Endothelial cell of umbilical vein (primary cell): ENCODE data around the gene MRAP. TPM values are rescaled to one million over a fixed set of nuclear protein-coding genes. Genes with fewer than 3 reads are reported as not detected.

ENCODE experiments used
- BruUV-seq: library from RNA; stranded (reverse); fragments of 400-500 nt; replicated peaks from 2 replicates; lab custom pipeline; 2021; lab: Mats Ljungman, UMichigan
- CTCF ChIA-PET: fragments of 300-600, 350-600 bp; sonication (Branson Sonifier 250); formaldehyde crosslinking; loops from one replicate; lab custom pipeline; 2021; ENCODE audit warnings: antibody characterized with exemption, inconsistent platforms; lab: Charles Lee
- POLR2A ChIA-PET: fragments of 300-600, 350-600 bp; sonication (Branson Sonifier 250); formaldehyde crosslinking; loops from one replicate; lab custom pipeline; 2021; ENCODE audit warnings: antibody characterized with exemption, inconsistent platforms; lab: Charles Lee
- DNase-seq: peaks from one replicate; pipeline ENCODE4 v3.0.0-alpha.2; 2011; ENCODE audit warnings: low read depth, low spot score
- FAIRE-seq: peaks from 2 replicates; lab custom pipeline; 2011; peaks lifted over from hg19 to GRCh38; lab: Jason Lieb, UNC
- H2AFZ ChIP-seq: 2 replicates; pipeline ENCODE4 v1.6.0; 2012; ENCODE audit warnings: low read depth, low read length, control low read depth, inconsistent platforms
- H3K27ac ChIP-seq: 2 replicates; pipeline ENCODE4 v1.5.1; 2011; ENCODE audit warnings: low read depth, mild to moderate bottlenecking, control low read depth, low read length, moderate library complexity; ENCODE audit not compliant: insufficient read depth
- H3K27me3 ChIP-seq, 2 experiments: 2 replicates each; pipeline versions ENCODE4 v1.6.0 to v1.6.1; 2011; ENCODE audit warnings: low read length in 2 of 2, mixed read lengths in 1 of 2; ENCODE audit not compliant: control insufficient read depth in 2 of 2, insufficient read depth in 2 of 2
- H3K36me3 ChIP-seq, 2 experiments: 2 replicates in 1 of 2; 3 replicates in 1 of 2; pipeline ENCODE4 v1.5.1; 2011; ENCODE audit warnings: low read length in 2 of 2, mild to moderate bottlenecking in 1 of 2, moderate library complexity in 1 of 2; ENCODE audit not compliant: control insufficient read depth in 2 of 2, insufficient read depth in 2 of 2; ENCODE audit errors: extremely low read depth in 1 of 2
- H3K4me1 ChIP-seq: 3 replicates; pipeline ENCODE4 v1.5.1; 2011; ENCODE audit warnings: mild to moderate bottlenecking, low read length; ENCODE audit not compliant: control insufficient read depth, insufficient read depth; ENCODE audit errors: extremely low read depth
- H3K4me2 ChIP-seq: 2 replicates; pipeline ENCODE4 v1.6.1; 2011; ENCODE audit warnings: low read length, control low read depth, mixed read lengths; ENCODE audit not compliant: insufficient read depth
- H3K4me3 ChIP-seq, 3 experiments: fragments of 200-600 bp in 1 of 3; sonication (generic), shearing (Covaris generic) in 1 of 3; replicated peaks in 1 of 3; 2 replicates each; pipeline ENCODE4 v1.5.1; 2011 to 2016; ENCODE audit warnings: control low read depth in 3 of 3, low read length in 3 of 3, mild to moderate bottlenecking in 2 of 3, inconsistent platforms in 1 of 3, low read depth in 1 of 3, moderate library complexity in 1 of 3; ENCODE audit not compliant: insufficient read depth in 1 of 3
- H3K79me2 ChIP-seq: 2 replicates; pipeline ENCODE4 v1.6.0; 2012; ENCODE audit warnings: low read length, inconsistent platforms; ENCODE audit not compliant: control insufficient read depth, insufficient read depth
- H3K9ac ChIP-seq: replicated peaks from 2 replicates; pipeline ENCODE3; 2011; ENCODE audit warnings: low read length, control low read depth; ENCODE audit not compliant: insufficient read depth; ENCODE audit errors: extremely low read depth
- H3K9me1 ChIP-seq: replicated peaks from 3 replicates; pipeline ENCODE4 v1.6.0; 2011; ENCODE audit warnings: mild to moderate bottlenecking, low read length; ENCODE audit not compliant: control insufficient read depth, insufficient read depth; ENCODE audit errors: extremely low read depth
- H3K9me3 ChIP-seq: replicated peaks from 2 replicates; pipeline ENCODE4 v1.5.1; 2012; ENCODE audit warnings: low read length, inconsistent platforms; ENCODE audit not compliant: control insufficient read depth, insufficient read depth
- H4K20me1 ChIP-seq: replicated peaks from 2 replicates; pipeline ENCODE3; 2011; ENCODE audit warnings: mild to moderate bottlenecking, low read length; ENCODE audit not compliant: control insufficient read depth, insufficient read depth; ENCODE audit errors: extremely low read depth
- CTCF ChIP-seq, 2 donors: IDR thresholded peaks; 1 replicate in 1 of 2; 2 replicates in 1 of 2; pipeline ENCODE4 v1.5.1; 2011; ENCODE audit warnings: low read length in 2 of 2, mild to moderate bottlenecking in 2 of 2, moderate library complexity in 2 of 2, control low read depth in 1 of 2, inconsistent platforms in 1 of 2, low read depth in 1 of 2; ENCODE audit not compliant: insufficient read depth in 1 of 2; ENCODE audit errors: extremely low read depth in 1 of 2
- EZH2 ChIP-seq: IDR thresholded peaks from 2 replicates; pipeline ENCODE4 v1.6.1; 2012; ENCODE audit warnings: borderline replicate concordance, low read depth, mild to moderate bottlenecking, moderate library complexity, low read length, inconsistent platforms; ENCODE audit not compliant: severe bottlenecking
- FOS ChIP-seq: IDR thresholded peaks from 2 replicates; pipeline ENCODE4 v1.6.1; 2011; ENCODE audit warnings: mild to moderate bottlenecking, low read length, moderate library complexity, borderline replicate concordance; ENCODE audit not compliant: insufficient read depth
- GATA2 ChIP-seq: IDR thresholded peaks from 2 replicates; pipeline ENCODE4 v1.7.0; 2011; ENCODE audit warnings: low read depth, mild to moderate bottlenecking, moderate library complexity, mixed read lengths, low read length; ENCODE audit not compliant: insufficient read length, insufficient read depth
- JUN ChIP-seq: IDR thresholded peaks from 2 replicates; pipeline ENCODE4 v1.6.1; 2011; ENCODE audit warnings: borderline replicate concordance, low read depth; ENCODE audit not compliant: insufficient read length, insufficient read depth
- MAX ChIP-seq: IDR thresholded peaks from 2 replicates; pipeline ENCODE4 v1.6.1; 2011; ENCODE audit not compliant: insufficient read depth, insufficient read length
- MYC ChIP-seq: IDR thresholded peaks from one replicate; pipeline ENCODE4 v1.6.1; 2011; ENCODE audit warnings: mild to moderate bottlenecking, low read depth, low read length
- POLR2A ChIP-seq: IDR thresholded peaks from 2 replicates; pipeline ENCODE4 v1.6.1; 2012; ENCODE audit warnings: low read depth, mild to moderate bottlenecking, control low read depth, low read length
- POLR2AphosphoS5 ChIP-seq: IDR thresholded peaks from 2 replicates; pipeline ENCODE4 v1.6.1; 2012; ENCODE audit warnings: low read depth, mild to moderate bottlenecking, control low read depth, low read length, moderate library complexity; ENCODE audit not compliant: insufficient read depth
- dilution Hi-C: fragments of 300-500 bp; cut with MboI; formaldehyde crosslinking; loops from one replicate; pipeline ENCODE4 v1.15.0; 2019; ENCODE audit warnings: low sequenced_read_pairs; ENCODE audit not compliant: extremely low pct_ligation_motif_present
- intact Hi-C: fragments of 100-400 bp; cut with micrococcal nuclease; formaldehyde crosslinking; loops from one replicate; pipeline ENCODE4 v1.10.0; 2022
- polyA plus RNA-seq, 4 experiments: library from polyadenylated mRNA; depleted of rRNA in 3 of 4; stranded (reverse) in 3 of 4; unstranded in 1 of 4; fragments of >200 nt; gene quantifications; 2 replicates each; pipeline versions ENCODE4 v1.2.1 to v1.2.3, GENCODE V29; 2011 to 2012; ENCODE audit warnings: missing spikeins in 1 of 4
- total RNA-seq: library from RNA; stranded (reverse); gene quantifications from 2 replicates; pipeline ENCODE4 v1.2.3, GENCODE V29; 2021

The MRAP gene
- total and polyA plus RNA-seq, 2 donors (not counting 3 experiments of a cell fraction or from before 2014, with no cell fraction given): not detected

- no peak overlapping the region for H2AFZ ChIP-seq
- peaks cover 37 to 58% of the 10 kb centered on the region in 2 experiments for H3K36me3 ChIP-seq
- no peak overlapping the region for H3K4me2 ChIP-seq
- H4K20me1 ChIP-seq: no peaks in the 10 kb centered on the region
- H3K27ac ChIP-seq: no peak overlapping the region
- dilution Hi-C loops (no loop called here), intact Hi-C loops (no loop called here)
- ChIA-PET POLR2A (no interaction called here), CTCF (no interaction called here)
- FAIRE-seq (no peak), DNase-seq (no peak)
- no TSS peak for BruUV-seq
- H3K9me1 ChIP-seq: no peaks in the 10 kb centered on the region
- H3K27me3 ChIP-seq: no peaks in the 10 kb centered on the region
- H3K4me1 ChIP-seq: no peaks in the 10 kb centered on the region
- no peak overlapping the region for H3K4me3 ChIP-seq
- no peak overlapping the region for H3K9ac ChIP-seq
- H3K79me2 ChIP-seq: no peaks in the 10 kb centered on the region
- TF ChIP-seq FOS: no peak
- no peak for TF ChIP-seq POLR2A
- no peak for TF ChIP-seq JUN
- no peak for TF ChIP-seq EZH2
- TF ChIP-seq POLR2AphosphoS5: no peak
- no peak for TF ChIP-seq MAX
- no peak for TF ChIP-seq GATA2
- TF ChIP-seq MYC: no peak
- TF ChIP-seq CTCF (IDR thresholded peaks at IDR 0.05; ENCODE audit: extremely low read depth in 1 of 2, insufficient read depth in 1 of 2, low read depth in 1 of 2, low read length in 2 of 2): no peak
- H3K9me3 ChIP-seq: no peaks in the 10 kb centered on the region
Measured at GRCh38 chr21:32322103-32322502, 23.4 kb downstream of the MRAP start.
